SW480 (cell line): ENCODE data around the gene STOX2.

ENCODE experiments used
- DNase-seq: peaks from one replicate; pipeline ENCODE4 v3.0.0-alpha.2; 2016; ENCODE audit warnings: low spot score

STOX2 gene, protein sequence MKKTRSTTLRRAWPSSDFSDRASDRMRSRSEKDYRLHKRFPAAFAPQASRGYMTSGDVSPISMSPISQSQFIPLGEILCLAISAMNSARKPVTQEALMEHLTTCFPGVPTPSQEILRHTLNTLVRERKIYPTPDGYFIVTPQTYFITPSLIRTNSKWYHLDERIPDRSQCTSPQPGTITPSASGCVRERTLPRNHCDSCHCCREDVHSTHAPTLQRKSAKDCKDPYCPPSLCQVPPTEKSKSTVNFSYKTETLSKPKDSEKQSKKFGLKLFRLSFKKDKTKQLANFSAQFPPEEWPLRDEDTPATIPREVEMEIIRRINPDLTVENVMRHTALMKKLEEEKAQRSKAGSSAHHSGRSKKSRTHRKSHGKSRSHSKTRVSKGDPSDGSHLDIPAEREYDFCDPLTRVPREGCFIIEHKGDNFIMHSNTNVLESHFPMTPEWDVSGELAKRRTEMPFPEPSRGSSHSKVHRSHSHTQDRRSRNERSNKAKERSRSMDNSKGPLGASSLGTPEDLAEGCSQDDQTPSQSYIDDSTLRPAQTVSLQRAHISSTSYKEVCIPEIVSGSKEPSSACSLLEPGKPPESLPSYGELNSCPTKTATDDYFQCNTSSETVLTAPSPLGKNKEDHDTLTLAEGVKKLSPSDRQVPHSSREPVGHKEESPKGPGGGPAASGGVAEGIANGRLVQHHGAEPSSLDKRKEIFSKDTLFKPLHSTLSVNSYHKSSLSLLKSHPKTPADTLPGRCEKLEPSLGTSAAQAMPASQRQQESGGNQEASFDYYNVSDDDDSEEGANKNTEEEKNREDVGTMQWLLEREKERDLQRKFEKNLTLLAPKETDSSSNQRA (N-terminal part only)

GRCh38 chr4:183905081-183905592 is at the start of gene STOX2:
Gene STOX2, plus strand, starts transcription at chr4:183905307. Its CDS starts 1,484 bp downstream, at chr4:183906791.
- peak; percentile 79 for DNase-seq

GRCh38 chr4:183855323-183856190 is 49.5 kb upstream of the STOX2 start:
- no peak for DNase-seq

- DNase-seq: no peak
Measured at GRCh38 chr4:183857040-183857439, 48.1 kb upstream of the STOX2 start.

DNA sequence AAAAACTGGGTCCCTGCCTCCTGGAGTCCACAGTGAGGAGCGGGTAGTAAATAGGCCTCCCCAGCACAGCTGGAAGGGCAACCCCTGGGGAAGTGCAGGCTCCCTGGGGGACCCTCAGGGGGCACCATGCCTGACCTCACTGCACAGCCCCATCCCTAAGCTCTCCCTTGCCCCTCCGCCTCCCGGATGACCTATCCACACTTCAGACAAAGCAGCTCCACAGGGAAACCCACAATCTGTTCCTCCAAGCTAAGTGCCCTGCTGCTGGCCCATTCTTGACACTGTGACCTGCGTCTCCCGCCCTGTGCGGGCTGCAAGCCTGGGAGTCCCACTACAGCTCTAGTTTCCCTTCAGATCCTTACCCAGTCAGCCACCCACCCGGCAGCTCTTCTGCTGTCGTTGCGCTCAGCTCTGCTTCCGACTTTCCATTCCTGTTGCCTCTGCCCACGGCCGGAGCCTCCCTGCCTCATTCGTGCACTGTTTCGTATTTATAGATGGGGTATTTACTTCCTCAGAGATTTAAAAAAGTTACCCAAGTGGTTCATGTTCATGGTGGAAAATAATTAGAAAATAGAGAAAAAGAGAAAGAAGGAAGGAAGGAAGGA is 47.0 kb upstream of the STOX2 start:
- DNase-seq: no peak

DNA sequence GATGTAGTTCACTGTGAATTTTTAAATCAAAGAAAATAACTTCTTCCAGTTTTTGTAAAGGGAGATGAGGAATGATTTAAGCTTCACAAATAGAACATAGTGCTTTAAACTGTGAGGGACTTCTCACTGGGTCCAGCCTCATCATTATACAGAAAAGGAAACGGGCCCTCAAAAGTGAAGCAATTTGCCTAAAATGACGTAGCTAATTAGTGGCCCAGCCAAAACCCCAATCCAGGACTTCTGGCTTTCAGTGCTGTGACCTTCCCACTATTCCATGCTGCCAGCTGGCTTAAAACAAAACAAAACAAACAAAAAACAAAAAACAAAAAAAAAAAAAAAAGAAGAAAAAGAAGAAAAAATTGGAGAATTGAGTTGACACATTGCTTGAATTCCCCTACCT is 45.0 kb upstream of the STOX2 start:
- no peak for DNase-seq

DNA sequence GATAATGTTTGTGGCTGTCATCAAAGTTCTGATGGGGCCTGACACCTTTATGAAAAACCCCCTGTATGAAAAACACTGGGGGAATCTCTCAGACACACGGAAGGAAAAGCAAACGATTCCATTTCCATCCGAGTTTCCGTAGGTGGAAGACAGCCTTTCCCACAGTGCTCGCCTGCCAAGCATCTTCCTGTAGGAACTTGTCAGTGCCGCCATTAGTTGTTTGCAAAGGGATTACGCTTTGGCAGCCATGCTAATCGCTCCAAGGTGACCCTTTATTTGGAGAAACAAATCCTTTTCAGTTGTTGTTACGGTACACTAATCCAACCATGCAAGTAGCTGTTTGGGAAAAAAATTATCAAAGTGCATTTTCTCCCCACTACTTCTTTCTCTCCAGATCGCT is 44.4 kb upstream of the STOX2 start:
- DNase-seq: no peak

DNA sequence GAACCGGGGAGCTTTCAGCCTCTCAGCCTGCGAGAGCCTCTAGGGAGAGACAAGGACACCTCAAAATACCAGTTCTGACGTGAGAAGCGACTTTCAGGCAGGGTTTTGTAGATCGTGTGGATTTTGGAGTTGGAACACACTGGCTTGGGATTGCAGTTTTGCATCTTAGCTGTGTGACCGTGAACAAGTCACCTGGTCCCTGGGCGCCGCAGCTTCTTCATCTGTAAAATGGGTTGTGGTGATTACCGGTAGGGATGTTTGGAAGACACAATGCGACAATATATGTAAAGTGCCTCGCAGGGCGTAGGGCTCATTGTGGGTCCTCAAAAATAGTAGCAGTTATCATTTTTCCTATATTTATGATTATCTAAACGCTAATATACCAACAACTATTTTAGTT is 43.7 kb upstream of the STOX2 start:
- no peak for DNase-seq

- DNase-seq: no peak
Measured at GRCh38 chr4:183863155-183863825, 41.8 kb upstream of the STOX2 start.

DNA sequence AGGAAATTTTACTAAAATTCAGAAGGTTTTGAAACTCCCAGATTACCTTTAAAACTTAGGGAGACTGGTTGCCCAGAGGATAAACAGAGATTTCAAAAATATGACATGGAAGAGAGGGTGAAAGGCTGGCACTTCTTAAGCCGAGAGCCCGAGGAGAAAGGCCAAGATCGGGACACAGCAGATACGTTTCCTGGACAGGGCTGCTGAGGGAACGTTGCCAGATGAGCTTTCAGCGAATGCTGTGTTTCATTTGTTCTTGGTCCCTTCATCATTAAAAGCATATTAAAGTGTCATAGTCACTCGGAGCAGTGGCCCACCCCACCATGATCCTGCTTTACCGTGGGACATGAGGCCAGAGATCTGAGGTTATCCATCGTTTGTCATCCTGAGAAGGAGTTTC is 37.9 kb upstream of the STOX2 start:
- no peak for DNase-seq

- no peak for DNase-seq
Measured at GRCh38 chr4:183870997-183871396, 34.1 kb upstream of the STOX2 start.

DNA sequence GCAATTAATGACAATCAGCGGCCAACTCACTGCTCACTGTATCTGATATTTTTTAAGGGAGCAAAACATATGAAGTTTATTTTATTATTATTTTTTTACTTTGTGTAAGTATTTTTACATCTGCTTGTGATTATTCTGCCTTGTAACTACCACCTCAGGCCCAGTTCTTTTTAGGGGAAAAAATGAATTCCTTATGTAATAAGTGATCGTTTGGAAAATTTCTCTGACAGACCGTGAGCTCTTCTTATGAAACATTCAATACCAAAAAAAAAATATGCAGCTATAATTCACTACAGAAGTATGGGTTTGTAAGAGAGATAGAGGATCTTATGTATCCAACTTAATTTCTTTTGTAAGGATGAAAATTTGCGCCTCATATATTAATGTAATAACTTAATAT is 33.5 kb upstream of the STOX2 start:
- no peak for DNase-seq

DNA sequence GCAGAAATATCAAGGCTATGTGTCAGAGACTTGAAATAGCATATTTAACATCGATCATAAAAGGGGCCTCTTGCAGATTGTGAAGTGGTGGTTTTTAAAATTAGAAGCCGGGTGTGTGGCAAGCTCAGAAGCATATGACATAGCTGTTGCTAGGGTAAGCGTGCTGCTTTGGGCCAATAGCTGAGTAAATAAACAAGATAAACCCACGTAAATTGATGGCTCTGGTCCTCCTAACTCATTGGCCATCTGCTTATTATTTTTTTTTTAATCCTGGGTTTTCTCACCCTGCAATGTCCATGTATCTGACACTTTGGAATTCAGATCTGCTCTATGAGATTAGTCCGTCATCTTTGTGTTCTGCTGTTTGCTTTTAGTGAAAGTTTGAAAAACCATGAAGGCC is 32.6 kb upstream of the STOX2 start:
- no peak for DNase-seq

GRCh38 chr4:183873409-183874185 is 31.5 kb upstream of the STOX2 start:
- DNase-seq: no peak

GRCh38 chr4:183875251-183875825 is 29.8 kb upstream of the STOX2 start:
- DNase-seq: no peak

DNA sequence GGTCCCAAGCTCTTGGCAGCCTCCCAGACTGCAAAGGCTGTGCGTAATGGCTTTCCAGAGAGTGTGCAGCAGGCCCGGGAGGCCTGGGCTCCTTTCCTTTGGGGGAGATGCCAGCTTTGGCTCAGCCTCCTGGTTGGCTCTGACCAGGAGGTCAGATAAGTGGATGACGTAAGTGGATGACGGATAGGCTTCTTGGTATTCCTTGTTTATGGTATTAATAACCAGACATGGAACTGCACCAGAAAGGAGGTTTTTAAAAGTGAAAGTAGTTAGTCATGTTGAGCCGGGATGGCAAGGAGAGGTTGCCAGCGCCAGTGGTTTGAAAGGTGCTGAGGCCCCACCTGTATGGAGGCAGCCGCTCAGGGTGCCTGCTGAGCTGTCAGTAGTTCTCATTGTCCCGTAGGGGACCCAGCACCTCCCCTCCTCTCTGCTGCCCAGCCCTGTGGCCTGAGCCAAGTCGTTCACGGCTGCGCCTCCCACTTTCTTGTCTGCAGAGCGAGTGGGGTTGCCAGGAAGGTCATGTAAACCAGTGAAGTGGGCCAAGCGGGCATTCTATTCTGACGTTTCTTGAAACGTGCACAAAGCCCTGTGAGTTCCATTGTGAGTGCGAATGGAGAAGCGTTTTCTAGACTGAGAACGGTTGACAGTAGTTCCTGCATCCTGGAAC is 28.7 kb upstream of the STOX2 start:
- no peak for DNase-seq

DNA sequence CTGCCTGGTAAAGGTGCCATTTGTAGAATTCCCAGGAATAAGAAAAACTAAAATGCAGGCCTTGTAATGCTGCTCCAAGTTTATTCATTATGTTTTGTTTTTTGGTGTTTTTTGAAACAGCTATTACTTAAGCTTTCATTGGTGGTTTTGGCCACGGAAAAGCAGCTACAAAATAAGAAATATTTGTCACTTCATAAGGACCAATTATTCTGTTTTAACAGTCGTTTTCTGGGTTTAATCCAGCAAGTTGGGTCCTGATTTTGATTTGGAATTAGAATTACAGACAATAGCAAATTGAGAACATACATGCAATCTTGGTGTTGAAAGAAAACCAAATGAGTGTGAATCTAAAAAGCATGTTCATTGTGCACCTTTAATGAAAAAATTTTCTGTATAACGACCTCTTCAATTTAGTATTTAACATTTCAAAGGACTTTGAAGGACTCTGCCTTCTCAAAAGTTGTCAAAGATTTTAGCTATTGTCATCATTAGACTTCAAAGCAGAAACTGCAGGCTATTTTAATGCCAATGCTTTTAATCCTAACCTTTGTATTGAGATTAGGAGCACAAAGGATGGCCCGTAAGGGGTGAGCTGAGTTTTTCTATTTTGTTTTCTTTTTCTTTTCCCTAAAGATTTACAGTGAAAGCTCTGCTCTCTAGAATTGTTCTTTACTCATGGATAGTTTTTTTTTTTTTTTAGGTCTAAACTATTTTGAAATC is 26.7 kb upstream of the STOX2 start:
- no peak for DNase-seq

DNA sequence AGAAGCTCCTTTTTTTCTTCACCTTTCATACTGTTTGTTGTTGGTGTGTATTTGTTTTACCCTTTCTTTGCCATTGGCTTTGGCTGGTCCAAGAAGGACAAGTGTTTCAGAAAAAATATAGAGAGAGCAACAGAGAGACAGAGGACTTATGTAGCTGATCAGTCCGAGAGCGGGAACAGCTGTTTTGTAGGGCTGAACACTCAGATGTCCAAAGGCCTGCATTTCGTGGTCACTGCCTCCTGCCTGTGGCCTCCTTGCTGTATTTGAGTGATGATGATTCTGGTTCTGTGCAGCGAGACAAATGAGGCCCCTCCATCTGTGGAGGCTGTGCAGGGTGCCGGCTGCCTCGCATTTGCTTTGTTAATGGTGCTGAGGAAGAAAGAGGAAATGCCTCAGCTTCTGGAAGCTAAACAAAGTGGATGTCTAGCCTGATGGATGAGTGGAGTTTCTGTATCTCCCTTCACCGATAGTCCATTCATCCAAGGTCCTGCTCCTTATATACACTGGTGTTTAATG is 19.8 kb upstream of the STOX2 start:
- DNase-seq: no peak

DNA sequence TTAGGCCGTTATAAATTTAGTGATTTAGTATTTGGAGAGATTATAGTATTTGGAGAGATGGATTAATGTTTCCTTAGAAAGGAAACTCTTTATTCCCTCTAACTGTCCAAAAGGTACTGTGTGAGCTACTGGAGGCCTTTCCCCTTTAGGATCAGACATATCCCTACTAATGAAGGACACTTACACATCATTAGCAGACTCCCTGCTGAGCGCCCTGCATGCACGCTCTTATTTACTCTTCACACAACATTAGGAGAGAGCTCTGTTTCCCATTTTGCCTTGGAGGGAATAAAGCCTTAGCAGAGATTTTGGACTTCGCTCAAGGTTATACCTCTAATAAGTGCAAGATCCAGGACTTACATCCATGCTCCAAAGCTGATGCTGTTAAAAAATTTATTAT is 17.8 kb upstream of the STOX2 start:
- no peak for DNase-seq
